Activated naive CD4-positive, alpha-beta T cell treated with anti-CD3 and anti-CD28 coated beads, Interleukin-2, amount 50 U/mL, for 16 hours (primary cell): ENCODE results near the gene NFE2L1.
"Not testable (repeated sequence)": the region's sequence is repeated elsewhere in the genome, so short reads cannot be mapped to it uniquely, and the experiment has no call there.

Experiments used
- DNase-seq: peaks from one replicate; pipeline ENCODE4 v3.0.0-alpha.2; 2020

The NFE2L1 gene, protein sequence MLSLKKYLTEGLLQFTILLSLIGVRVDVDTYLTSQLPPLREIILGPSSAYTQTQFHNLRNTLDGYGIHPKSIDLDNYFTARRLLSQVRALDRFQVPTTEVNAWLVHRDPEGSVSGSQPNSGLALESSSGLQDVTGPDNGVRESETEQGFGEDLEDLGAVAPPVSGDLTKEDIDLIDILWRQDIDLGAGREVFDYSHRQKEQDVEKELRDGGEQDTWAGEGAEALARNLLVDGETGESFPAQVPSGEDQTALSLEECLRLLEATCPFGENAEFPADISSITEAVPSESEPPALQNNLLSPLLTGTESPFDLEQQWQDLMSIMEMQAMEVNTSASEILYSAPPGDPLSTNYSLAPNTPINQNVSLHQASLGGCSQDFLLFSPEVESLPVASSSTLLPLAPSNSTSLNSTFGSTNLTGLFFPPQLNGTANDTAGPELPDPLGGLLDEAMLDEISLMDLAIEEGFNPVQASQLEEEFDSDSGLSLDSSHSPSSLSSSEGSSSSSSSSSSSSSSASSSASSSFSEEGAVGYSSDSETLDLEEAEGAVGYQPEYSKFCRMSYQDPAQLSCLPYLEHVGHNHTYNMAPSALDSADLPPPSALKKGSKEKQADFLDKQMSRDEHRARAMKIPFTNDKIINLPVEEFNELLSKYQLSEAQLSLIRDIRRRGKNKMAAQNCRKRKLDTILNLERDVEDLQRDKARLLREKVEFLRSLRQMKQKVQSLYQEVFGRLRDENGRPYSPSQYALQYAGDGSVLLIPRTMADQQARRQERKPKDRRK

DNA sequence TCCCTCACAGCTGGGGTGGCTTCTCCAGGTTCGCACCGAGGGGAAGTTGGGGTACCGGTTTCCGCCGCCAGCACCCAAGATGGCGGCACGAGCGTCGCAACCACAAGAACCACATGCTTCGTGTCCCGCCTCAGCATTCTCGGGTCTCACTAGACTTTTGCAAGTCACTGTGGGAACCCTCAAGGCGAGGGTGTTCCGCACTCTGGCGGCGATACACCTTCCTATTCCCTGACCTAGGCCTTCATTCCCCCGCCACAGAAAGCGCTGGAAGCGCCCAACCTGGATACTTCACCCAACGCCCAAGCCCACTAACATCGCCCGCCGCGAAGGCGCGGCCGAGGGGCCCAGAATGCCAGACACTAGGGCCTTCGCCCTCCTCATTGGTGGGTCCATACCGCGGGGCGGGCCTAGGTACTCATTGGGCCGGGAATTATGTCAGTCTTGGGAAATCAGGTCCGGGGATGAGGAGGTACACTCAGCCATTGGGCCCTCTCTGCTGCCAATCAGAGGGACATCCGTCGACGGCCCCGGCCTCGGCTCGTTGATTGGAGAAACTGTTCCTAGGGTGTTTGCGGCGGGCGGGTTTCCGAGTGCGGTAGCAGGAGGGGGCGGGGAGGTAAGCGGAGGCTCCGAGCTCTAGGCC, at the start of gene NFE2L1:
Gene NFE2L1, plus strand, starts transcription at position 619 of the 643 bp plus-strand sequence. CDS start 2,760 bp downstream, outside the sequence.
- peak; percentile 98 for DNase-seq

DNA sequence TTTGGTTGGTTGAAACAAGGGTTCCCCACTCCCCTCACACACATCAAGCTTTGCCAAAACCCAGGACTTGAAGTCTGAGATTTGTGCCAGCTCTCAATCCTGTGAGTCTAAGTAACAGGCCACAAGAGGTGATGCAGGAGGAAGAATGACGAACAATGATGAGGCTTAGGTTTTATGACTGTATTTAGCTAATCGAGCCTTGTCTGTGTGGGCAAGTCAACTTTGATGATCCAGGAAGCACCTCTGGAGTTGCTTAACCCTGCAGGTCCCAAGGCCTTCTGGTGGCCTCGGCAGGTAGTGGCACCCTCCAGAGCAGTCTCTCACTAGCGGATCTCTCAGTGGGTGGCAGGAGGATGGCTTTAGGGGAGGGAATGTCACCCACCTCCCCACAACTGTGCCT, 48.6 kb upstream of the NFE2L1 start:
- no peak for DNase-seq

DNA sequence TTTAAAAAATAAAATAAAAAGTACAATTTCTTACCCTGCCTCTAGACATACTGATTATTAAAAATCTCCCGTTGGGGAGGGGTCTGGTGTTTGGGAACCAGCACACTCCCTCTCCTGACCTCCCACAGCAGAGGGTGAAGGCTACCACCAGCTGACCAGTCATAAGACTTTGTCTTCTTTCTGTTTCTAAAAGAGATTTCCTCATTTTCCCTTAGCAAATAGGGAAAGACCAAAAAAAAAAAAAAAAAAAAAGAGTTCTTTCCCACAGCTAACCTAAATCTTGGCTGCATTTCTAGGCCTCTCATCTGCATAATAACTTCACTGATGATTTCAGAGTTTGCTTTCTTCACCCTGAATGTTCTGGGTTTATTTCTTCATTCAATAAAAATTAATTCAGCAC, 47.0 kb upstream of the NFE2L1 start:
- DNase-seq: no peak

DNA sequence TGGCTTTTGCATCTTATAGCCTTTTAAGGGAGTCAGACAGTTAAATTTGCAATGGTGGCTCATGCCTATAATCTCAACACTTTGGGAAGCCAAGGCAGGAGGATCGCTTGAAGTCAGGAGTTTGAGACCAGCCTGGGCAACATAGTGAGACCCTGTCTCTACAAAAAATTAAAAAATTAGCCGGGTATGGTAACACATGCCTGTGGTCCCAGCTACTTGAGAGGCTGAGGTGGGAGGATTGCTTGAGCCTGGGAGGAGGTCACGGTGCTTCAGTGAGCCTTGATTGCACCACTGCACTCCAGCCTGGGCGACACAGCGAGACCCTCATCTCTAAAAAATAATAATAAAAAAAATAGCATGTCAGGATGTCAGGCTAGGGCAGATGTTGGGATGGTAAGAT, 46.5 kb upstream of the NFE2L1 start:
- DNase-seq: not testable (repeated sequence)

DNA sequence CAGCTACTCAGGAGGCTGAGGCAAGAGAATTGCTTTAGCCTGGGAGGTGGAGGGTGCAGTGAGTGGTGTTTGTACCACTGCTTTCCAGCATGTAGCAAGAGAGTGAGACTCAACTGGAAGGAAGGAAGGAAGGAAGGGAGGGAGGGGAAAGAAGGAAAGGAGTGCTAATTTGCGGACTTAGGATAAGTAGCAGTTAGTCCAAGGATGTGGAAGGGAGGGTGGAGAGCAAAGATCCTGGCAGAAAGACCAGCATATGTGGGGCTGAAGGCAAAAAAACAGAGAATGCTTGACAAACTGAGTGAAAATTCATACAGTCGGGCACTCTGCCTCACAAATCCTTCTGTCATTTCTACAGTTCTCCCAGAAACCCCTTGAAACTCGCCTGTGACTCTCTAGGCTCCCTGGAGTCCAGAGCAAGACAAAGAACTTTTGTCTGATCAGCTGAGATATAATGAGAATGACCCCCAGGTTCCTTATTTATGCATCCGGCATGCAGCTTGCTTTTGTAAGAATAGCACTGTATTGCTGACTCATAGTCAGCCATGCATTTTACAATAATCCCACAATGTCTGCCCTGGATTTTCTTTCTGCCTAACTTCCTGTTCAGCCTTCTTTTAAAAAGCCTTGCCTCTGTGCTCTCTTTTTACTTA, 45.8 kb upstream of the NFE2L1 start:
- DNase-seq: no peak

DNA sequence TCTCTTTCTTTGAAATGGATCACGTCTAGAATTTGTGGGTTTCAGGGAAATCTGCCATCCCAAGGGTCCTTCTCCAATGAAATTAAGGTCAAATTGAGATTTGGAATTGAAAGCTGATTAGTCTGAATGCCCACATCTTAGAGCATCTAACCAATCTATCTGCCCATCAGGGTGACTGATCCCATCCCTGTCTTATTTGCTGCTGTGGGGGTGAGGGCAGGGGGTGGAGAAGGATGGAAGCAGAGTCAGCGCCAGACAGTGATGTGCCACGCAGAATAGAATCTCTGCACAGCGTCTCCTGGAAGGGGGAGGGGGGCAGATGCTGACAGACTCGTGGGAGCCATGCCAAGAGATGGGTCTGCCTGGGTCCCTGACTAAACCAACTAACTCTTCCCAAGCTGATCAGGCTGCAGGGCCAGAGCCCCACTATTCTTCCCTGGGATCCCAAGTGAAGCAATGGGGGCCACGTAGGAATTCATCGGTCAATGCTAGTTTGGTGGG, 45.2 kb upstream of the NFE2L1 start:
- no peak for DNase-seq

DNA sequence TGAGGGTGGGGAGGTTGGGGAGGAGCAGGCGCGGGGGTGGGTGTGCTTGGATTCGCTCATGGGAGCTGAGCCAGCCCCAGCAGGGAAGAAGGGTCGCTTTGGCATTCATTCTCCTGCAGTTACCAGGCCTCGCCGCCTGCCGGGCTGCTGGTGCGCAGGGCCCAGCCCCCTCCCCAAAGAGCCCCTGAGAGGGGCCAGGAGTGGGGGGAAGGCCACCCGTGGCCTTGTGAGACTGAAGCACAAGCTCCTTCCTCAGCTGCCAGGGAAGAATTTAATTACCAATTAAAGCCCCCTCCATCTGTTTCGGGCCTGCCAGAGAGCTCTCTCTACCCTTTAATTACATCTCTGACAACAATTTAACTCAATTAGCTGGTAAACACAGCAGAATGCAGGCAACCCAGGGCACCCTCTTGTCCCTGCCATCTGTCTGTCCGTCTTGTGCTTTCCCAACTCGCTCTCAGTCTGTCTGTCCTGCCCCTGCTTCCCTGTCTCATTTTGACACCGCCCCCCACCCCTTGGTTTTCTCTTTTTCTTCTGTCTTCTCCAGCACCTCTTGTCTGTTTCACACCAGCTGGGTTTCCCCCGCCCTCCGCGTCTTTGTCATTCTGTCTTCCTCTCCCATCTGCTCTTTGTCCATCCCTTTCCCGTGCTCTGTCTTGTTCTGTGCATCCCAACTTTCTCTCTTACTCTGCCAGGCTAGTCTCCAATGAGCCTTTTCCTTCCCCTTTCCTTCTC, 44.6 kb upstream of the NFE2L1 start:
- no peak for DNase-seq

DNA sequence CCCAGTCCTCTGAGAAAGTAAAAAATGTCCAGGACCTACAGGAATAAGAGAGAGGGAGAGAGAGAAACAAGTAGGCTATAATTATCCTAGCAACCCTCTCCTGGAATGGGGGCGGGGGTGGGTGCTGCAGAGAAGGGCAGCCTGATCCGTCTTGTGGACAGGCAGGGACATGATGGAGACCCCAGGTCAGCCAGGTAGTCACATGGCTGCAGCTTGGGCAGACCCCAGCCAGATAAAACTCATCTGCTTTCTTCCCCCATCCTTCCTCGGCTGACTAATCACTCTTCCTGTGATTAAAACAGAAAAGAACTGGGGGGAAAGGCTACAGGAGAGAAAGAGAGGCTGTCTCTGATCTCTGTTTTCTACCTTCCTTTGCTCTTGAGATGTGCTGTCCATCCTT, 43.2 kb upstream of the NFE2L1 start:
- DNase-seq: no peak

DNA sequence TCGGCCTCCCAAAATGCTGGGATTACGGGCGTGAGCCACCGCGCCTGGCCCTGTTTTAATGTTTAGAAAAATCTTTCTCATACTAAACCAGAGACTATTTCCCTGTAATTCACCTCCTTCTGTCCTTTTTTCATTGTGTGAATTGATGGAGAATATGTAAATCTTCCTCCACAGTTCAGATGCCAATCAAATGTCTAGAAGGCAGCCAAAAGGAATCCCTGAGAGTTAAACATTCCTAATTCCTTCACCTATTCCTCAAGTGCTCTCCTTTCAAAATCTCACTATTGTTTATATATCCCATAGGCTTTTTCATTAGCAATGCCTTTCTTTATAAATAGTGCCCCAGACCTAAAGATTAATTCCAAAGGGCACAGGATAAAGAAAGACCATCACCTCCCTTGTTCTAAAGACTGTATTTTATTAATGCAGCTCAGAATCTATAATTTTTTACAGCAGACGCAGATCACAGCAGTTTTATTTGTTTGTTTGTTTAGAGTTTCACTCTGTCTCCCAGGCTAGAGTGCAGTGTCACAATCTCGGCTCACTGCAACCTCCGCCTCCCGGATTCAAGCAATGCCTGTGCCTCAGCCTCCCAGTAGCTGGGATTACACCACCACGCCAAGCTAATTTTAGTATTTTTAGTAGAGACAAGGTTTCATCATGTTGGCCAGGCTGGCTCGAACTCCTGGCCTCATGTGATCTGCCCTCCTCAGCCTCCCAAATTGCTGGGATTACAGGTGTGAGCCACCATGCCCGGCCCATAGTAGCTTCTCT, 41.0 kb upstream of the NFE2L1 start:
- DNase-seq: no peak

DNA sequence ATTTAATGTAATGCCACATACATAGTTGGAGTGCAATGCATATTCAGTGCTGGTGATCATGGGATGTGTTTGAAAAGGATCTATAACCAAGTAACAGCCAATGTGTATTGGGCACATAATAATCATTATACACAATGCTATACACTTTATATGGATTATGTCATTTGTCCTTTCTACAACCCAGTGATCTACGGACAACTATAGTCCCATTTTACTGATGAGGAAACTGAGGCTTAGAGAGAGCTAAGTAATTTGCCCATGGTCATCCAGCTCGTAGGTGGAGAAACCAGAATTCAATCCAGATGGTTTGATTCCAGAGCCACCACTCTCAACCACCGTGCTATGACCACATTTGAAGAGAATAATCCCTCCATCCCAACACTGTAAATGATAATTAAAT, 38.0 kb upstream of the NFE2L1 start:
- no peak for DNase-seq

DNA sequence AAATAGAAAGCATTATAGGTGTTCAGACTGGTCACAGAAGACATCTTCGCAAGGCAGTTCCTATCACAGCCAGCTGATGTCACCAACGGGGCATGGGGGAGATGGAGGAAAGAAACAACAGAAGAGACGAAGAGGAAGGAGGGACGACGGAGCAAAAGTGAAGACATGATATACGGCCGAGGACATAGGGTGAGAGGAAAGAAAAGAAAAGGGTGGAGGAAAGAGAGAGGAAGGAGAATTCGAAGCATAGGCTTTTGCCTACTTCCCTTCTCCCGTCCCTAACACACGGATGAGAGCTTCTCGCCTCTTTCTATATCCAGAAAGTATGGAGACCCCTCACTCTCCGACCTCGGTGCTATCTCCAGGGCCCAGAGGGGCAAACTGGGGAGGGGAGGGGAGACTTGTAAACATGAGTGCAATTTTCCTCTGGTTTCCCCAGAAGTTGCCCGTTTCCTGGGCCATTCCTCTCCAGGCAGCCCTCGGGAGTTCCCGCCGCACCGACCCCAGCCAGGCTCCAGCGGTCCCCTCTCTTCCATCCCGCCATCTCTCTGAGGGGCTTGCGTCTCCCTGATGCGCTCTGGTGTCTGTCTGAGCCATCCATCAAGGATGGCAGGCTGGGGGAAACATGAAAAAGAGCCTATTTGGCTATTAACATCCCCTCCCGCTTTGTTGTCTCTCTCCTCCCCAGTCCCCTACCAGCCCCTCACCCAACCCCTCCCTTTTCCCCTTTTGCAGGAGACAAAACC, 36.6 kb upstream of the NFE2L1 start:
- DNase-seq: peak; percentile 51

DNA sequence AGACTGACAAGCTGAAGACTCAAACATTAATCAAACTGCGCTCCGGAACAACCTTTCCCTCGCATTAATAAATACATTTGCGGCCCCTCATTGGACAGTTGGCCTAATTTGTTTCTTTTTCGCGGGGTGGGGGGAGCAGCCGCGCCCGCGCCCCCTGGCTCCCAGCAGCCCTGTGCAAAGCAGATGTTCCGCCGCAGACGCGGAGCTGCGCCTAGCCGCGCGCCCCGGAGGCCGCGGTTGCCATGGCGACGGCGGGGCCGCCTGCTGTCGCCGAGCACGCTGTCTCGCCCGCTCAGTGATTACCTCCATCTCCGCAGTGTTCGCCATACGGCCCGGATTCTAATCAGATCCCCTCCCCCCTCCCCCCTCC, 36.0 kb upstream of the NFE2L1 start:
- peak; percentile 64 for DNase-seq

DNA sequence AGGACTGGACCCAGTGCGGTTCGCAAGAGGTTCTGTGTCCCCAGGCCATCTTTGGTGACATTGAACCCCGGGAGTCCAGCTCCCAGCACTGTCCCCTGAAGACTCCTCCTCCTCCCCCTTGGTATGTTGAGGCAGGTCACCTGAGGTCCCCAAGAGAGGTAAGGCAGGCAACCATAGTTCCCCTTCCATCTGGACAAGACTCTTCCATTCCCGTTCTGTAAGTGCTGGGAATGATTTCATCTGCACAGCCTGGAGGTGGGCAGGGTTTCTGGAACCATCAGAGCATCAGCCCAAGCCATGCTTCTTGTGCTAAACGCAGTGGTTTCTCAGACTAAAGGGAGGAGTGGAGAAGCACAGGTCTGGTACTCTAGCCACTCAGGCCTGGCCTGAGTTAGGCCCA, 35.5 kb upstream of the NFE2L1 start:
- no peak for DNase-seq

DNA sequence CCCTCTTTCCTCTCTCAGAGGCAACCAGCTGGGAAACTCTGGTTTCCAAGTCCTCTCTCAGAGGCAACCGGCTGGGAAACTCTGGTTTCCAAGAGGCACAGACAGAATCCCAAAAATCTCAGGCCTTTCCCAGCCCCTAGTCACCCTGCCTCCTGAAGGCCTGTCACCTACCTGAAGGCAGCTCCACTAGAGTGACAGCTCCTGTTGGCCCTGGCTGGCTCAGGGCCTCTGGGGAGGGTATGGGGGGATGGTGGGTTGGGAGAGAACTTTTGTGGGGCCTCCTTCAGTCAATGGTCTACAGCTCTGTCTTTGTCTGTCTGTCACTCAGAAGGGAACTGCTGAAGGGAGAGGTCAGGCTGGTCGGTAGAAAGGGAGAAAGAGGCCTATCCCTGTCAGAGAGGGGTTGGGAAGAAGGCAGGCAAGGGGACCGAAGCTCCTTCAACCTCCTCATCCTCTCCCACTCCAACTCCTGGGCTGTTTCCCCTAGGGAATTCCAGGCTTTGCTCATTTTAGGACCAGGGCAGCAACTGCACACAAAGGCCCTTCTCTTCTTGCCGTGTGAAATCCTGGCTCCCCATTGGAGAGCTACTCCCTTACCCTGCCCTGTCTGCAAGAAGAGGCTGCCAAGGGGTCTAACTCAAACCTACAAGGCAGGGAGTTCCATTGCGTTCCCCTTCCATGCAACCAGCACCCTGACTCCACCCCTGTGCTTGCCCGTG, 34.1 kb upstream of the NFE2L1 start:
- no peak for DNase-seq

DNA sequence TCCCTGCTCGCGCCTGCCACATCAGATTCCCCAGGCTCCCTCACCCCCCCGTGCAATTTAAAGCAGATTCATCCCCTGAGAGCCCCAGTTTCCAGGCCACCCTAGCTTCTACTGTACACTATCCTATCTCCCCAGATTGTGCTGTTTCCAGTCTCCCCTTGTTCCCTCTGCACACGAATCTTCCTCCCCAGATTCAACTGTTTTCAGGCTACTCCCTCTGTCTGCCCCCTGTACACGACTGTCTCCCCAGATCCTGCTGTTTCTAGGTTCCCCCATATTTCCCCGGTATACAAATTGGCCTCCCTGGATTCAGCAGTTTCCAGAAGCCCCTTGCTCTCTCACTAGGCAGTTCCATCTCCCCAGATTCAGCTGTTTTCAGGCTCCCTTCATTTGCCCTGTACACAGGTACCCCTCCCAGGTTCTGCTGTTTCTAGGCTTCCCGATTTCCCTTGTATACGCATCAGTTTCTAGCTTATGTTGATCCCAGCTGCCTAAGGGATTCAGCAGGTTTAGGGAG, 33.5 kb upstream of the NFE2L1 start:
- no peak for DNase-seq

DNA sequence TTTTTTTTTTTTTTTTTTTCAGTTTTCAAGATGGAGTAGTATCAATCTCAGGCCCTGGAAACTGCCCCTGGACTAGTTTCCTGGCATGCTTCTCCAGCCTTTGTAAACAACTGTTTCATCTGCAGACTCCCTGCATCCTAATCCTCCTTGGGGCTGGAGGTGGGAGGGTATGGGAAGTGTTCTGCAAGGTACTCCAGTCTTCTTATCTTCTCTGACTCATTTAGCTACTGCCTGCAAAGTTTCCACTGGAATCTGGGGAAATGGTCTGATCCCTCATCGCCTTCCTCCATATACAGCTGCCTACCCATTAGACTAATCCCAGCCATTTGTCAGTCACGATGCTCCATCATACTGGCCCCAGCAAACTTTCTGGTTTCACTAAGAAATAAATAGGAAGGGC, 32.0 kb upstream of the NFE2L1 start:
- DNase-seq: no peak

DNA sequence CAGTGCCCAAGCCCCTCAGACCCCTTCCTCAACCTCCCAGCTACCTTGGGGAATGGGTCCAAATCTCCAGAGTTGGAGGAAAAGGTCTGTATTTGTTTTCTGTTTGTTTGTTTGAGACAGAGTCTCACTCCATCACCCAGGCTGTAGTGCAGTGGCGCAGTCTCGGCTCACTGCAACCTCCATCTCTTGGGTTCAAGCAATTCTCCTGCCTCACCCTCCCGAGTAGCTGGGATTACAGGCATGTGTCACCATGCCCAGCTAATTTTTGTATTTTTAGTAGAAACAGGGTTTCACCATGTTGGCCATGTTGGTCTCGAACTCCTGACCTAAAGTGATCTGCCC, 30.4 kb upstream of the NFE2L1 start:
- not testable (repeated sequence) for DNase-seq

DNA sequence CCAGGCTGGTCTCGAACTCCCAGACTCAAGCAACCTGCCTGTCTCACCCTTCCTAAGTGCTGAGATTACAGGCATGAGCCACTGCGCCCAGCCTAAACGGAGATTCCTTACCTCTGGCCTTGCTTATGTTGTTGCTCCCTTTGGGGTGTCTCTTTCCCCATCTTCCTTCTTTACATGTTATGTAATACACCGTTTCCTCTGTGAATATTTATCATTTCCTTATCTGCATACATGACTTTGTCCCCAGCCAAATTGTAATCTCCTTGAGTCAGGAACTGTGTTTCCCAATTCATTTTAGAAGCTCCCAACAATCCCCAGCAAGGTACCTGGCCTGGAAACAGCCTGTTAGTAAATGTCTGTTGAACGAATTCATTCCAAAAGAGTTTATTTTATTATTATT, 26.2 kb upstream of the NFE2L1 start:
- no peak for DNase-seq

DNA sequence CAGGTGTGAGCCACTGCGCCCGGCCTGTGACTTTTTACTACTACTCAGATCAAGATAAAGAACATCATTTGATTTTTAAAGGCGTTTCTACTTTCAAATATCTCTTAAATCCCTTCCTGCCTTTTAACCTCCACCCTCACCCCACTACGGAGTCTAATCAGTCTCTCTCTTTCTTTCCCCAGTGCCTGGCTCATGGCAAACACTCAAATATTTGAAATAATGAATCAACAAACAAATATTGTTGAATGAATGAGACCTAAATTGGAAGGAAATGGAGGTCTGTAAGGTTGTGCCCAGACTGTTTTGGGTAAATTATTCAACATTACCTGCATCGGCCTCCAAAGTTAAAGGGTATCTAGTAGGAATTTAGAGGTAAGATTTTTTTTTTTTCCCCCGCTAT, 25.3 kb upstream of the NFE2L1 start:
- no peak for DNase-seq
